Tibial nerve (tissue), 4 donors: ENCODE data around the gene TLE3. TPM values are rescaled to one million over a fixed set of nuclear protein-coding genes. Genes with fewer than 3 reads are reported as not detected.

Source experiments
- DNase-seq, 2 donors: peaks; one replicate each; pipeline ENCODE4 v3.0.0-alpha.2; 2019; ENCODE audit warnings: low spot score in 2 of 2
- H3K27ac ChIP-seq, 4 donors: fragments of 200-600 bp; sonication (generic) in 3 of 4; one replicate each; pipeline ENCODE4 v1.5.1; 2017 to 2019; ENCODE audit warnings: mild to moderate bottlenecking in 1 of 4
- H3K27me3 ChIP-seq, 2 donors: fragments of 200-600 bp; sonication (generic) in 1 of 2; one replicate each; pipeline versions ENCODE4 v1.5.1 to v1.6.0; 2017 to 2019
- H3K36me3 ChIP-seq, 3 donors: fragments of 200-600 bp; sonication (generic); one replicate each; pipeline ENCODE4 v1.5.1; 2018 to 2019
- H3K4me1 ChIP-seq, 4 donors: fragments of 200-600 bp; sonication (generic) in 3 of 4; one replicate each; pipeline ENCODE4 v1.5.1; 2017 to 2019
- H3K4me3 ChIP-seq, 4 donors: fragments of 200-600 bp; sonication (generic) in 3 of 4; one replicate each; pipeline ENCODE4 v1.5.1; 2017 to 2019; ENCODE audit warnings: mild to moderate bottlenecking in 1 of 4, moderate library complexity in 1 of 4
- H3K9me3 ChIP-seq, 4 donors: fragments of 200-600 bp; sonication (generic) in 3 of 4; one replicate each; pipeline ENCODE4 v1.5.1; 2017 to 2019
- CTCF ChIP-seq, 5 experiments: fragments of 200-600 bp in 3 of 5; fragments of 450-650 bp in 2 of 5; sonication (generic) in 3 of 5; IDR thresholded peaks; one replicate each; pipeline ENCODE4 v1.5.1; 2016 to 2019; ENCODE audit warnings: antibody characterized with exemption in 5 of 5, mild to moderate bottlenecking in 3 of 5, moderate library complexity in 2 of 5
- EP300 ChIP-seq, 2 donors: sonication (generic); formaldehyde crosslinking; IDR thresholded peaks; one replicate each; pipeline ENCODE4 v1.6.1; 2017; ENCODE audit warnings: antibody characterized with exemption in 2 of 2, mild to moderate bottlenecking in 1 of 2
- POLR2A ChIP-seq, 2 donors: fragments of 450-650 bp; IDR thresholded peaks; one replicate each; pipeline ENCODE4 v1.6.1; 2017; ENCODE audit warnings: antibody characterized with exemption in 2 of 2, mild to moderate bottlenecking in 2 of 2, moderate library complexity in 2 of 2
- WGBS, 2 donors: methylation state at CpG; one replicate each; pipeline ENCODE4 v1.1.5; 2018; 5-methylcytosine and 5-hydroxymethylcytosine counted together
- total RNA-seq, 4 donors: library from RNA; depleted of rRNA; stranded (reverse); fragments of >200 nt; gene quantifications; one replicate each; pipeline ENCODE4 v1.1.0, GENCODE V29; 2016

Gene TLE3
- total RNA-seq, 4 donors from 2014 or later = 62.4 to 91.6 (median 76.9) TPM

- Histone ChIP-seq H3K9me3 (no peaks in the 10 kb centered on the region), H3K4me1 (peaks cover 0 to 28% (median 8%) of the 10 kb centered on the region in 4 donors), H3K27ac (no peak overlapping the region), H3K36me3 (peaks cover 0 to 97% (median 56%) of the 10 kb centered on the region in 3 donors), H3K27me3 (no peaks in the 10 kb centered on the region), H3K4me3 (no peak overlapping the region)
- WGBS, 2 donors = 74 to 84% methylated on average over 12 to 14 of the region's 15 CpGs
- TF ChIP-seq EP300 (IDR thresholded peaks at IDR 0.05) (no peak), POLR2A (IDR thresholded peaks at IDR 0.05) (no peak), CTCF (IDR thresholded peaks at IDR 0.05) (no peak)
- DNase-seq = no peak
These were observed 44.6 kb downstream of the TLE3 start for GRCh38 chr15:70053001-70053715.

- TF ChIP-seq EP300 (IDR thresholded peaks at IDR 0.05) = no peak
- TF ChIP-seq POLR2A (IDR thresholded peaks at IDR 0.05) = no peak
- TF ChIP-seq CTCF (IDR thresholded peaks at IDR 0.05) = no peak
These were observed 45.6 kb downstream of the TLE3 start for GRCh38 chr15:70051948-70052633.

GRCh38 chr15:70050970-70051369 is 46.7 kb downstream of the TLE3 start:
- Histone ChIP-seq H3K27me3 (no peaks in the 10 kb centered on the region), H3K27ac (peak overlapping the region in 2 of 4 donors; percentile 81), H3K4me3 (no peak overlapping the region), H3K36me3 (peaks cover 0 to 78% (median 39%) of the 10 kb centered on the region in 3 donors), H3K9me3 (no peaks in the 10 kb centered on the region), H3K4me1 (peaks cover 0 to 41% (median 11%) of the 10 kb centered on the region in 4 donors)
- 88 to 92% methylated on average over 7 of the region's 7 CpGs for WGBS, 2 donors
- no peak for DNase-seq
- TF ChIP-seq POLR2A (IDR thresholded peaks at IDR 0.05) (no peak), EP300 (IDR thresholded peaks at IDR 0.05) (no peak), CTCF (IDR thresholded peaks at IDR 0.05) (no peak)

More at GRCh38 chr15:70051948-70052633, 45.6 kb downstream of the TLE3 start:
- Histone ChIP-seq H3K36me3 (peaks cover 0 to 89% (median 46%) of the 10 kb centered on the region in 3 donors), H3K4me1 (peaks cover 0 to 39% (median 11%) of the 10 kb centered on the region in 4 donors), H3K27ac (no peak overlapping the region), H3K4me3 (no peak overlapping the region), H3K9me3 (no peaks in the 10 kb centered on the region), H3K27me3 (no peaks in the 10 kb centered on the region)
- 86 to 88% methylated on average over 8 to 9 of the region's 9 CpGs for WGBS, 2 donors
- DNase-seq = no peak

GRCh38 chr15:70050441-70050840 is 47.3 kb downstream of the TLE3 start:
- no peak for DNase-seq
- peaks cover 0 to 72% (median 39%) of the 10 kb centered on the region in 3 donors for H3K36me3 ChIP-seq
- H3K4me1 ChIP-seq = peaks cover 0 to 41% (median 11%) of the 10 kb centered on the region in 4 donors
- no peaks in the 10 kb centered on the region for H3K27me3 ChIP-seq
- 61 to 69% methylated on average over 9 of the region's 9 CpGs for WGBS, 2 donors
- TF ChIP-seq CTCF (IDR thresholded peaks at IDR 0.05) (no peak), POLR2A (IDR thresholded peaks at IDR 0.05) (no peak), EP300 (IDR thresholded peaks at IDR 0.05) (no peak)
- no peak overlapping the region for H3K4me3 ChIP-seq
- H3K9me3 ChIP-seq = no peaks in the 10 kb centered on the region
- H3K27ac ChIP-seq = peak overlapping the region in 2 of 4 donors; percentile 81
